WTC11 (cell line): ENCODE measurements around the gene FHL3. TPM values are rescaled to one million over a fixed set of nuclear protein-coding genes. Genes with fewer than 3 reads are reported as not detected.

Experiments
- ATAC-seq: fragments of 200-7000 bp; cut with Tn5 transposase; 2 replicates; pipeline ENCODE4 v1.10.0; 2021; ENCODE audit warnings: mild to moderate bottlenecking, moderate library complexity
- CTCF ChIA-PET: fragments of 300-600 bp; sonication (Branson Sonifier 250); formaldehyde crosslinking; loops from one replicate; lab custom pipeline; 2021; ENCODE audit warnings: antibody characterized with exemption; lab: Charles Lee
- POLR2A ChIA-PET: fragments of 350-600 bp; sonication (Branson Sonifier 250); formaldehyde crosslinking; loops from one replicate; lab custom pipeline; 2021; ENCODE audit warnings: antibody characterized with exemption; lab: Charles Lee
- DNase-seq: peaks from one replicate; pipeline ENCODE4 v3.0.0; 2021; ENCODE audit warnings: low spot score
- H3K27ac Mint-ChIP-seq: 2 replicates; pipeline ENCODE4 v1.8.0; 2021; ENCODE audit warnings: mixed read lengths
- H3K27me3 Mint-ChIP-seq: 2 replicates; pipeline ENCODE4 v1.8.0; 2021; ENCODE audit warnings: low read depth, mild to moderate bottlenecking, moderate library complexity, mixed read lengths
- H3K36me3 Mint-ChIP-seq: 2 replicates; pipeline ENCODE4 v1.8.0; 2021; ENCODE audit warnings: mixed read lengths
- H3K4me1 Mint-ChIP-seq: 2 replicates; pipeline ENCODE4 v1.8.0; 2022; ENCODE audit warnings: mixed read lengths
- H3K4me3 Mint-ChIP-seq: 2 replicates; pipeline ENCODE4 v1.8.0; 2021; ENCODE audit warnings: mild to moderate bottlenecking, moderate library complexity, mixed read lengths
- H3K9me3 Mint-ChIP-seq: 2 replicates; pipeline ENCODE4 v1.8.0; 2021; ENCODE audit warnings: mixed read lengths
- KAT7 ChIP-seq: sonication (generic); formaldehyde crosslinking; IDR thresholded peaks from 2 replicates; pipeline ENCODE4 v1.8.1; 2023; ENCODE audit warnings: missing genetic modification reagents, mild to moderate bottlenecking, borderline replicate concordance
- SP1 ChIP-seq: sonication (generic); formaldehyde crosslinking; conservative IDR thresholded peaks from 2 replicates; pipeline ENCODE4 v1.8.1; 2022; ENCODE audit warnings: missing genetic modification reagents
- TEAD1 ChIP-seq: sonication (generic); formaldehyde crosslinking; IDR thresholded peaks from 2 replicates; pipeline ENCODE4 v1.8.0; 2022; ENCODE audit warnings: mild to moderate bottlenecking, missing genetic modification reagents
- ZNF396 ChIP-seq: fragments of 250-450 bp; sonication (Bioruptor Pico); IDR thresholded peaks from 2 replicates; pipeline ENCODE4 v1.8.0; 2021; ENCODE audit warnings: mild to moderate bottlenecking, moderate library complexity, borderline replicate concordance
- total RNA-seq: library from RNA; stranded (reverse); gene quantifications from 3 replicates; pipeline ENCODE4 v1.2.3, GENCODE V29; 2021
- TF ChIP-seq, protein P1 (sequence below): fragments of 250-450 bp; sonication (Bioruptor Pico); conservative IDR thresholded peaks from 2 replicates; pipeline ENCODE4 v1.9.0; 2021; ENCODE audit warnings: mild to moderate bottlenecking
- TF ChIP-seq, protein P2 (sequence below): fragments of 250-450 bp; sonication (Bioruptor Pico); IDR thresholded peaks from 2 replicates; pipeline ENCODE4 v1.9.0; 2021; ENCODE audit warnings: mild to moderate bottlenecking
- TF ChIP-seq, protein P3 (sequence below): sonication (generic); formaldehyde crosslinking; IDR thresholded peaks from 2 replicates; pipeline ENCODE4 v1.8.0; 2023; ENCODE audit warnings: missing genetic modification reagents
- TF ChIP-seq, protein P4 (sequence below): sonication (generic); formaldehyde crosslinking; IDR thresholded peaks from 2 replicates; pipeline ENCODE4 v1.8.1; 2023; ENCODE audit warnings: mild to moderate bottlenecking, missing genetic modification reagents, borderline replicate concordance

Gene FHL3
- total RNA-seq, 1 experiment from 2014 or later = 34.4 TPM

DNA sequence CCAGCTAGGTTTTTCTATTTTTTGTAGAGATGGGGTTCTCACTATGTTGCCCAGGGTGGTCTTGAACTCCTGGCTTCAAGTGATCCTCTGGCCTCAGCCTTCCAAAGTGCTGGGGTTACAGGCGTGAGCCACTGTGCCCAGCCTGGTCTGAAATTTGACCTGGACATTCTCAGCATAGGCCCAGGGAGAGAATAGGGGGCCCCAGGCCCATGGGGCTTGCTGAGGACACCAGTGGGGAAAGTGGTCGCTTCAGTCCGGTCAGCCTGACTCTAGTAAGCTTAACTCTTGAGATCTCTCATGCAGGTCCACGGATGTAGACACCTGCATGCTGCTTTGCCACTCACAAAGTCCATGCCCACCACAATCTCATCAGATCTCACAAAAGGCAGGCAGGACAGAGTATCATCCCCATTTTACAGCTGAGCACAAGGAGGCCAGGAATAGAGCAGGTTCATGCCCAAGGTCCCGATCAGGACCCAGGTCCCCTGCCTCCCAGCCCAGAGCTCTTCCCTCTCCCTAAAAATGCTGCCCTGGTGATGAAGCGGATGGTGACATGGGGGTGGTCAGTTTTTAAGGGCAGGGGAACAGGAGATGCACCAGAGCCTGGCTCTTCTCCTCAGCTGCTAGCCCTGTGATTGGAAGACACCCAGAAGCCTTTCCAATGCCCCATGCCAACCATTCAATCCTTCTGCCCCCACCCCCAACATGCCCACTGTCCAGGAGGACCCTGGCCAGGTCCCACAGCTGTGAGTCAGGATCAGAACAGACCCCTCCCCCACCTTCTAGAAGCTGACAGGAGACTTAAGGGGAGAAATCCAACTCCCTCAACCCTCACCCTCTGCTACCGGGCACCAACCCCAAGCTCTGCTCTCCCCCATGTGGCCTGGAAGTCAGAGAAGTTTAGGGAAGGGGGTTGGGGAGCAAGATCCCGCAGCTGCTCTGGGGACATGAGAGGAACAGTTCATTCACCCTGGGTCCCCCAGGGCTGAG lies 1.8 kb downstream of the FHL3 start:
- Mint-ChIP-seq H3K4me1 (peaks cover 54% of the 10 kb centered on the region), H3K4me3 (peak overlapping the region; percentile 75), H3K27ac (peak overlapping the region; percentile 26; the same call in 1 of the 2 replicates), H3K36me3 (peaks cover 3% of the 10 kb centered on the region), H3K27me3 (peaks cover 4% of the 10 kb centered on the region; the same call in 1 of the 2 replicates), H3K9me3 (no peaks in the 10 kb centered on the region)
- TF ChIP-seq KAT7 (CRISPR knock-in tag) = no peak
- TF ChIP-seq, protein P1, sequence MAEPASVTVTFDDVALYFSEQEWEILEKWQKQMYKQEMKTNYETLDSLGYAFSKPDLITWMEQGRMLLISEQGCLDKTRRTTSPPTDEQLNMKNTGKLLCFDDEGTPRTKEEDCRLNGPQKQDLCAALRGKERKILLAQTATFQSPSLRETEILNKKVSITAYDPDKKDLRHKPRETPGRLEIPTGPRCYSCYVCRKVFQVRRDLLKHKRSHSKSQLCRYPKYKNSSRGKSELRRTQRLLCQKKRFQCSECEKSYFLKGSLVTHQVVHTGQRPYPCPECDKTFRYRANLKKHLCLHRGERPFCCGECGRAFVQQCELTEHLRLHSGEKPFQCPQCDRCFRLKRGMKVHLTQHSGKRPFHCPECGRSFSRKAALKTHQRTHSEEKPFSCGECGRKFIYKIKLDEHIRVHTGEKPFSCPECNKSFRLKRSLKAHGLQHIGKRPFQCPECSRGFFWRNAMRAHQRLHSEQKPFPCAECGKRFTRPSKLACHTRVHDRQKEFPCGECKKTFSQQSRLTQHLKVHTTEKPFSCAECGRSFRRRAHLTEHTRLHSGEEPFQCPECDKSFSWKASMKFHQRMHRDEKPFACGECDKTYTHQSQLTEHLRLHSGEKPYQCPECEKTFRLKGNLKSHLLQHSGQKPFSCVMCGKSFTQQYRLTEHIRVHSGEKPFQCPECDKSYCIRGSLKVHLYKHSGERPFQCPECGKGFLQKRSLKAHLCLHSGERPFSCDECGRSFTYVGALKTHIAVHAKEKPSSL (CRISPR knock-in tag) = no peak
- no peak for TF ChIP-seq TEAD1 (CRISPR knock-in tag)
- TF ChIP-seq, protein P2, sequence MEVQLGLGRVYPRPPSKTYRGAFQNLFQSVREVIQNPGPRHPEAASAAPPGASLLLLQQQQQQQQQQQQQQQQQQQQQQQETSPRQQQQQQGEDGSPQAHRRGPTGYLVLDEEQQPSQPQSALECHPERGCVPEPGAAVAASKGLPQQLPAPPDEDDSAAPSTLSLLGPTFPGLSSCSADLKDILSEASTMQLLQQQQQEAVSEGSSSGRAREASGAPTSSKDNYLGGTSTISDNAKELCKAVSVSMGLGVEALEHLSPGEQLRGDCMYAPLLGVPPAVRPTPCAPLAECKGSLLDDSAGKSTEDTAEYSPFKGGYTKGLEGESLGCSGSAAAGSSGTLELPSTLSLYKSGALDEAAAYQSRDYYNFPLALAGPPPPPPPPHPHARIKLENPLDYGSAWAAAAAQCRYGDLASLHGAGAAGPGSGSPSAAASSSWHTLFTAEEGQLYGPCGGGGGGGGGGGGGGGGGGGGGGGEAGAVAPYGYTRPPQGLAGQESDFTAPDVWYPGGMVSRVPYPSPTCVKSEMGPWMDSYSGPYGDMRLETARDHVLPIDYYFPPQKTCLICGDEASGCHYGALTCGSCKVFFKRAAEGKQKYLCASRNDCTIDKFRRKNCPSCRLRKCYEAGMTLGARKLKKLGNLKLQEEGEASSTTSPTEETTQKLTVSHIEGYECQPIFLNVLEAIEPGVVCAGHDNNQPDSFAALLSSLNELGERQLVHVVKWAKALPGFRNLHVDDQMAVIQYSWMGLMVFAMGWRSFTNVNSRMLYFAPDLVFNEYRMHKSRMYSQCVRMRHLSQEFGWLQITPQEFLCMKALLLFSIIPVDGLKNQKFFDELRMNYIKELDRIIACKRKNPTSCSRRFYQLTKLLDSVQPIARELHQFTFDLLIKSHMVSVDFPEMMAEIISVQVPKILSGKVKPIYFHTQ (CRISPR knock-in tag) = no peak
- CTCF ChIA-PET = interaction anchor here (0.7 to 1.6 kb wide), 3 partner anchors 13 to 68 kb away, joined by 3 to 8 read pairs (median 3); partner anchors contain the start of gene SF3A3
- no peak for ATAC-seq
- DNase-seq = no peak
- POLR2A ChIA-PET = no interaction called here

DNA sequence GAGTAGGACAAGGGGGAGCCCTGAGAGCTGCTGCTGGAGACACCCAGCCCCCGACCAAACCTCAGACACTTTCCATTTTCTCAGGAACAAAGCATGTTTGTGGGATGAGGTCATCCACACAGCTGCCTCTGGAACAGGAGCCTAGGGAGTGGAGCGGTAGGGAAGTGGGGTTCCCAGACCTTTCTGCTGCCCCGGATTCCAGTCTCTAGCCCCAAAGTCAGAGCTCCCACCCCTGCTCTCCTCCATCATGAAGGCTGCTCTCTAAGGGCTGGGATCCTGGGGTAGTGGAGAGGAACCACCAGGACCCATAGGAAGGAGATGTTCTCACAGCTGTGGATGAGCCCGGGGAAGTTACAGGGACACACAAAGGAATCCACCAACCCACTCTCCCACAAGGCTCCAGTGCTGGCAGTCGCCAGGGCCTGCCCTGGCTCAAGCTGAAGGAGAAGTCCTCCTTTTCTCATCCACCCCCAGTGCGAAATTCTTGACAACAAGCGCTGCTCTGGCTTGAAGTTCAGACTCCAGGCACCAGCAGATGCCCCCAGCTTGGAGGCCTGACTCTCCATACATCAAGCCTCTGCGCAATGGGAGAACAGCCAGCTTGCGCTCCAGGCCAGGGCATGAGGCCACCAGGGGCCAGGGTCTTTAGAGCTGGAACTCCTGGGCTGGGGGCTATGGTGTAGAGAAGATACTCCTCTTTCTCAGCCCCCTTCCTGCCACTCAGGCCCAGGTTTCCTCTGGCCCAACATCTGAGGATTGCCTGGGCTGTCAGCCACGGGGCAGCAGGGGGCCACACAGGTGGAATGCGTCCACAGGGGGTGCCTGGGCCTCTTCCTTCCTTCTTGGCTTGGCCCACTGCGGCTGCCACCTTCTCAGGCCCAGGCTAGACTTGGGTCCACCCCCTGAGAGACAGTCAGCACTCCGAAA lies 4.5 kb downstream of the FHL3 start:
- H3K27me3 Mint-ChIP-seq = peaks cover 4% of the 10 kb centered on the region; the same call in 1 of the 2 replicates
- DNase-seq (peak; percentile 34), ATAC-seq (peak; percentile 3)
- H3K4me3 Mint-ChIP-seq = peak overlapping the region; percentile 41
- peaks cover 55% of the 10 kb centered on the region for H3K4me1 Mint-ChIP-seq
- H3K9me3 Mint-ChIP-seq = no peaks in the 10 kb centered on the region
- peaks cover 10% of the 10 kb centered on the region for H3K36me3 Mint-ChIP-seq
- CTCF ChIA-PET = interaction anchor here (0.5 to 1.5 kb wide), 8 partner anchors 10 to 829 kb away, joined by 3 to 5 read pairs (median 4); partner anchors contain the start of genes MTF1 and SF3A3
- TF ChIP-seq SP1 = 0 out of 2 replicates have a peak, but pooled peaks have one; percentile 7
- TF ChIP-seq, protein P3, sequence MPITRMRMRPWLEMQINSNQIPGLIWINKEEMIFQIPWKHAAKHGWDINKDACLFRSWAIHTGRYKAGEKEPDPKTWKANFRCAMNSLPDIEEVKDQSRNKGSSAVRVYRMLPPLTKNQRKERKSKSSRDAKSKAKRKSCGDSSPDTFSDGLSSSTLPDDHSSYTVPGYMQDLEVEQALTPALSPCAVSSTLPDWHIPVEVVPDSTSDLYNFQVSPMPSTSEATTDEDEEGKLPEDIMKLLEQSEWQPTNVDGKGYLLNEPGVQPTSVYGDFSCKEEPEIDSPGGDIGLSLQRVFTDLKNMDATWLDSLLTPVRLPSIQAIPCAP (CRISPR knock-in tag) = 0 out of 2 replicates have a peak, but pooled peaks have one; percentile 21
- TF ChIP-seq, protein P4, sequence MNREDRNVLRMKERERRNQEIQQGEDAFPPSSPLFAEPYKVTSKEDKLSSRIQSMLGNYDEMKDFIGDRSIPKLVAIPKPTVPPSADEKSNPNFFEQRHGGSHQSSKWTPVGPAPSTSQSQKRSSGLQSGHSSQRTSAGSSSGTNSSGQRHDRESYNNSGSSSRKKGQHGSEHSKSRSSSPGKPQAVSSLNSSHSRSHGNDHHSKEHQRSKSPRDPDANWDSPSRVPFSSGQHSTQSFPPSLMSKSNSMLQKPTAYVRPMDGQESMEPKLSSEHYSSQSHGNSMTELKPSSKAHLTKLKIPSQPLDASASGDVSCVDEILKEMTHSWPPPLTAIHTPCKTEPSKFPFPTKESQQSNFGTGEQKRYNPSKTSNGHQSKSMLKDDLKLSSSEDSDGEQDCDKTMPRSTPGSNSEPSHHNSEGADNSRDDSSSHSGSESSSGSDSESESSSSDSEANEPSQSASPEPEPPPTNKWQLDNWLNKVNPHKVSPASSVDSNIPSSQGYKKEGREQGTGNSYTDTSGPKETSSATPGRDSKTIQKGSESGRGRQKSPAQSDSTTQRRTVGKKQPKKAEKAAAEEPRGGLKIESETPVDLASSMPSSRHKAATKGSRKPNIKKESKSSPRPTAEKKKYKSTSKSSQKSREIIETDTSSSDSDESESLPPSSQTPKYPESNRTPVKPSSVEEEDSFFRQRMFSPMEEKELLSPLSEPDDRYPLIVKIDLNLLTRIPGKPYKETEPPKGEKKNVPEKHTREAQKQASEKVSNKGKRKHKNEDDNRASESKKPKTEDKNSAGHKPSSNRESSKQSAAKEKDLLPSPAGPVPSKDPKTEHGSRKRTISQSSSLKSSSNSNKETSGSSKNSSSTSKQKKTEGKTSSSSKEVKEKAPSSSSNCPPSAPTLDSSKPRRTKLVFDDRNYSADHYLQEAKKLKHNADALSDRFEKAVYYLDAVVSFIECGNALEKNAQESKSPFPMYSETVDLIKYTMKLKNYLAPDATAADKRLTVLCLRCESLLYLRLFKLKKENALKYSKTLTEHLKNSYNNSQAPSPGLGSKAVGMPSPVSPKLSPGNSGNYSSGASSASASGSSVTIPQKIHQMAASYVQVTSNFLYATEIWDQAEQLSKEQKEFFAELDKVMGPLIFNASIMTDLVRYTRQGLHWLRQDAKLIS (CRISPR knock-in tag) = no peak
- TF ChIP-seq ZNF396 (CRISPR knock-in tag) = no peak
- TF ChIP-seq, all 79 proteins: peak for 2
- H3K27ac Mint-ChIP-seq = peak overlapping the region; percentile 98
- POLR2A ChIA-PET = interaction anchor here (1.2 kb wide), 1 partner anchor 11 kb away, joined by 4 read pairs; no protein-coding TSS in a partner anchor
